Measurements from ENCODE around the gene ABCB6. TPM values are rescaled to one million over a fixed set of nuclear protein-coding genes. Genes with fewer than 3 reads are reported as not detected.
"Not testable (repeated sequence)": the region's sequence is repeated elsewhere in the genome, so short reads cannot be mapped to it uniquely, and the experiment has no call there.

ABCB6 gene
- total RNA-seq, 1 donor from 2014 or later = 12.5 TPM

DNA sequence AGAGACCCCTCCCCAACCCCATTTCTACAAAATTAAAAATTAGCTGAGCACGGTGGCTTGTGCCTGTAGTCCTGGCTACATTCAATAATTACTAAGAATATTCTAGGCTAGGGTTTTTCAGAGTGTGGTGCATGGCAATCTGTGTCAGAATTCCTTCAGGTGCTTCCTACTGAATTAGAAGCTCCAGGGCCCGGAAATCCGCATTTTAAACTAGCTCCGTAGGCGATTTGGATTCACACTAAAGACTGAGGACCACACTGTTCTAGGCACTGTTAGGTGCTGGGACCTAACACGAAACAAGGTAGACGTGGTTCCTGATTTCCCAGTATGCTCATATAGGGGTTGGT, 12.8 kb downstream of the ABCB6 start:
- Histone ChIP-seq H3K4me1 (ENCODE audit: insufficient read depth, low read length) (peaks cover 16% of the 10 kb centered on the region), H3K9me3 (ENCODE audit: insufficient read depth, low read depth, low read length) (no peaks in the 10 kb centered on the region), H4K20me1 (ENCODE audit: insufficient read depth, low read length) (peaks cover 15% of the 10 kb centered on the region), H3K79me2 (ENCODE audit: insufficient read depth, low read length) (peaks cover 6% of the 10 kb centered on the region), H2AFZ (ENCODE audit: low read depth, low read length) (peak overlapping the region; percentile 73), H3K4me2 (ENCODE audit: low read length) (peak overlapping the region; percentile 83), H3K27me3 (ENCODE audit: insufficient read depth, low read length) (no peaks in the 10 kb centered on the region), H3K4me3 (ENCODE audit: insufficient read depth, low read depth, low read length) (peak overlapping the region; percentile 64), H3K27ac (ENCODE audit: low read depth, low read length) (peak overlapping the region; percentile 35), H3K36me3 (ENCODE audit: insufficient read depth, low read length) (no peaks in the 10 kb centered on the region), H3K9ac (ENCODE audit: low read length) (peak overlapping the region; percentile 77)
- Mint-ChIP-seq H3K36me3 (ENCODE audit: low read depth, unreplicated experiment) (peaks cover 3% of the 10 kb centered on the region), H3K4me3 (ENCODE audit: unreplicated experiment) (peak overlapping the region; percentile 88), H3K4me1 (ENCODE audit: low read depth, unreplicated experiment) (peaks cover 11% of the 10 kb centered on the region), H3K27me3 (ENCODE audit: low read depth, unreplicated experiment) (peaks cover 4% of the 10 kb centered on the region), H3K27ac (ENCODE audit: unreplicated experiment) (no peak overlapping the region), H3K9me3 (ENCODE audit: unreplicated experiment) (no peaks in the 10 kb centered on the region)
- DNase-seq (ENCODE audit: low read depth) = no peak
- FAIRE-seq = no peak
- TF ChIP-seq, protein P1, sequence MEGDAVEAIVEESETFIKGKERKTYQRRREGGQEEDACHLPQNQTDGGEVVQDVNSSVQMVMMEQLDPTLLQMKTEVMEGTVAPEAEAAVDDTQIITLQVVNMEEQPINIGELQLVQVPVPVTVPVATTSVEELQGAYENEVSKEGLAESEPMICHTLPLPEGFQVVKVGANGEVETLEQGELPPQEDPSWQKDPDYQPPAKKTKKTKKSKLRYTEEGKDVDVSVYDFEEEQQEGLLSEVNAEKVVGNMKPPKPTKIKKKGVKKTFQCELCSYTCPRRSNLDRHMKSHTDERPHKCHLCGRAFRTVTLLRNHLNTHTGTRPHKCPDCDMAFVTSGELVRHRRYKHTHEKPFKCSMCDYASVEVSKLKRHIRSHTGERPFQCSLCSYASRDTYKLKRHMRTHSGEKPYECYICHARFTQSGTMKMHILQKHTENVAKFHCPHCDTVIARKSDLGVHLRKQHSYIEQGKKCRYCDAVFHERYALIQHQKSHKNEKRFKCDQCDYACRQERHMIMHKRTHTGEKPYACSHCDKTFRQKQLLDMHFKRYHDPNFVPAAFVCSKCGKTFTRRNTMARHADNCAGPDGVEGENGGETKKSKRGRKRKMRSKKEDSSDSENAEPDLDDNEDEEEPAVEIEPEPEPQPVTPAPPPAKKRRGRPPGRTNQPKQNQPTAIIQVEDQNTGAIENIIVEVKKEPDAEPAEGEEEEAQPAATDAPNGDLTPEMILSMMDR (IDR thresholded peaks at IDR 0.05; ENCODE audit: insufficient read depth, low read depth, low read length) = no peak
- TF ChIP-seq EZH2 (IDR thresholded peaks at IDR 0.05; ENCODE audit: insufficient read depth, low read length) = no peak

DNA sequence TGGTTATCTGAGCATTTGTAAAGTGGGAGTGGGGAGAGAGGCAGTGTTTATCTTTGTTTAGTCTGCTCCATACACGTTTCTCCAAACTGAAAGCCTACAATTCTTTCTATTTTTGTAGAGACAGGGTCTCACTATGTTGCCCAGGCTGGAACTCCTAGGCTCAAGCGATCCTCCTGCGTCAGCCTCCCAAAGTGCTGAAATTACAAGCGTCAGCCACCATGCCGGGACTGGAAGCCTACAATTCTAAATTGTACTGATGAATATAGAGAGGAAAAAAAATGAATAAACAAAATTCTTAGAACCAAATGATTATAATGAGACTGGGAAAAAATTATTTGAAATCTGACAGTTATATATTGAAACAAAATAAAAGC, 13.6 kb downstream of the ABCB6 start:
- Histone ChIP-seq H3K4me3 (ENCODE audit: insufficient read depth, low read depth, low read length) (no peak overlapping the region), H3K36me3 (ENCODE audit: insufficient read depth, low read length) (no peaks in the 10 kb centered on the region), H2AFZ (ENCODE audit: low read depth, low read length) (no peak overlapping the region), H4K20me1 (ENCODE audit: insufficient read depth, low read length) (peaks cover 15% of the 10 kb centered on the region), H3K4me1 (ENCODE audit: insufficient read depth, low read length) (peaks cover 16% of the 10 kb centered on the region), H3K9ac (ENCODE audit: low read length) (no peak overlapping the region), H3K4me2 (ENCODE audit: low read length) (no peak overlapping the region), H3K27me3 (ENCODE audit: insufficient read depth, low read length) (no peaks in the 10 kb centered on the region), H3K9me3 (ENCODE audit: insufficient read depth, low read depth, low read length) (no peaks in the 10 kb centered on the region), H3K27ac (ENCODE audit: low read depth, low read length) (no peak overlapping the region), H3K79me2 (ENCODE audit: insufficient read depth, low read length) (peaks cover 6% of the 10 kb centered on the region)
- FAIRE-seq = no peak
- H3K27me3 Mint-ChIP-seq (ENCODE audit: low read depth, unreplicated experiment) = peaks cover 10% of the 10 kb centered on the region
- DNase-seq (ENCODE audit: low read depth) = no peak
- no peak for TF ChIP-seq EZH2 (IDR thresholded peaks at IDR 0.05; ENCODE audit: insufficient read depth, low read length)
- TF ChIP-seq, protein P1 (IDR thresholded peaks at IDR 0.05; ENCODE audit: insufficient read depth, low read depth, low read length) = no peak
- peaks cover 3% of the 10 kb centered on the region for H3K36me3 Mint-ChIP-seq (ENCODE audit: low read depth, unreplicated experiment)
- peak overlapping the region; percentile 69 for H3K4me3 Mint-ChIP-seq (ENCODE audit: unreplicated experiment)
- H3K27ac Mint-ChIP-seq (ENCODE audit: unreplicated experiment) = no peak overlapping the region
- no peaks in the 10 kb centered on the region for H3K9me3 Mint-ChIP-seq (ENCODE audit: unreplicated experiment)
- H3K4me1 Mint-ChIP-seq (ENCODE audit: low read depth, unreplicated experiment) = peaks cover 11% of the 10 kb centered on the region

DNA sequence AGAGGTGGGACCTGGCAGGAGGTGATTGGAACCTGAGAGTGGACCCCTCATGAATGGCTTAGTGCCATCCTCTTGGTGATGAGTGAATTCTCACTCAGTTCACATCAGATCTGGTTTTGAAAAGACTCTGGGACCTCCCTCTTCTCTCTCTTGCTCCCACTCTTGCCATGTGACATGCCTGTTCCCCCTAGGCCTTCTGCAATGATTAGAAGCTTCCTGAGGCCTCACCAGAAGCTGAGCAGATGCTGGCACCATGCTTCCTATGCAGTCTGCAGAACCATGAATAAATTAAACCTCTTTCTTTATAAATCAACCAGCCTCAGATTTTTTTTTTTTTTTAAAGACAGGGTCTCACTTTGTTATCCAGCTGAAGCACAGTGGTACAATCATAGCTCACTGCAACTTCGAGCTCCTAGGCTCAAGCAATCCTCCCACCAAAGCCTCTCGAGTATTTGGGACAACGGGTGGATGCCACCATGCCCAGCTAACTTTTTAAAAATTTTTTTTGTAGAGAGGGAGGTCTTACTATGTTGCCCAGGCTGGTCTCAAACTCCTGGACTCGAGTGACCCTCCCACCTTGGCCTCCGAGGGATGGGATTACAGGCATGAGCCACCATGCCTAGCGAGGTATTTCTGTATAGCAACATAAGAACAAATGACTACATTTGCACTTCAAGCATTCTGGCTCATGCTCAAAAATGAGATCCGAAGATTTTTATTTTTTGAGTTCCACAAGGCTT, 14.2 kb downstream of the ABCB6 start:
- Histone ChIP-seq H3K27ac (ENCODE audit: low read depth, low read length) (no peak overlapping the region), H3K4me2 (ENCODE audit: low read length) (no peak overlapping the region), H3K27me3 (ENCODE audit: insufficient read depth, low read length) (no peaks in the 10 kb centered on the region), H3K4me3 (ENCODE audit: insufficient read depth, low read depth, low read length) (no peak overlapping the region), H3K4me1 (ENCODE audit: insufficient read depth, low read length) (peaks cover 16% of the 10 kb centered on the region), H3K79me2 (ENCODE audit: insufficient read depth, low read length) (peaks cover 6% of the 10 kb centered on the region), H3K9me3 (ENCODE audit: insufficient read depth, low read depth, low read length) (no peaks in the 10 kb centered on the region), H2AFZ (ENCODE audit: low read depth, low read length) (no peak overlapping the region), H3K36me3 (ENCODE audit: insufficient read depth, low read length) (no peaks in the 10 kb centered on the region), H4K20me1 (ENCODE audit: insufficient read depth, low read length) (peaks cover 15% of the 10 kb centered on the region), H3K9ac (ENCODE audit: low read length) (no peak overlapping the region)
- H3K4me3 Mint-ChIP-seq (ENCODE audit: unreplicated experiment) = no peak overlapping the region
- H3K27ac Mint-ChIP-seq (ENCODE audit: unreplicated experiment) = no peak overlapping the region
- peaks cover 11% of the 10 kb centered on the region for H3K4me1 Mint-ChIP-seq (ENCODE audit: low read depth, unreplicated experiment)
- DNase-seq (ENCODE audit: low read depth) = no peak
- peaks cover 3% of the 10 kb centered on the region for H3K36me3 Mint-ChIP-seq (ENCODE audit: low read depth, unreplicated experiment)
- peaks cover 11% of the 10 kb centered on the region for H3K27me3 Mint-ChIP-seq (ENCODE audit: low read depth, unreplicated experiment)
- no peak for FAIRE-seq
- no peaks in the 10 kb centered on the region for H3K9me3 Mint-ChIP-seq (ENCODE audit: unreplicated experiment)
- TF ChIP-seq, protein P1 (IDR thresholded peaks at IDR 0.05; ENCODE audit: insufficient read depth, low read depth, low read length) = no peak
- no peak for TF ChIP-seq EZH2 (IDR thresholded peaks at IDR 0.05; ENCODE audit: insufficient read depth, low read length)

DNA sequence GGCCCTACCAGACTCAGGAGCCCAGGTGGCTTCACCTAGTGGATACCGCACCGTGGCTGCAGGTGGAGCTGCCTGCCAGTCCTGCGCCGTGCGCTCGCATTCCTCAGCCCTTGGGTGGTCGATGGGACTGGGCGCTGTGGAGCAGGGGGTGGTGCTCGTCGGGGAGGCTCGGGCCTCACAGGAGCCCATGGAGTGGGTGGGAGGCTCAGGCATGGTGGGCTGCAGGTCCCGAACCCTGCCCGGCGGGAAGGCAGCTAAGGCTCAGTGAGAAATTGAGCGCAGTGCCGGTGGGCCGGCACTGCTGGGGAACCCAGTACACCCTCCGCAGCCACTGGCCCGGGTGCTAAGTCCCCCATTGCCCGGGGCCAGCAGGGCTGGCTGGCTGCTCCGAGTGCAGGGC, 17.4 kb downstream of the ABCB6 start:
- H3K4me3 Mint-ChIP-seq (ENCODE audit: unreplicated experiment); H3K36me3 ChIP-seq (ENCODE audit: insufficient read depth, low read length); H3K27me3 ChIP-seq (ENCODE audit: insufficient read depth, low read length); FAIRE-seq; H3K9me3 Mint-ChIP-seq (ENCODE audit: unreplicated experiment); H2AFZ ChIP-seq (ENCODE audit: low read depth, low read length); H3K9me3 ChIP-seq (ENCODE audit: insufficient read depth, low read depth, low read length); H3K4me2 ChIP-seq (ENCODE audit: low read length); H3K79me2 ChIP-seq (ENCODE audit: insufficient read depth, low read length); H3K27ac ChIP-seq (ENCODE audit: low read depth, low read length); H3K36me3 Mint-ChIP-seq (ENCODE audit: low read depth, unreplicated experiment); H3K27ac Mint-ChIP-seq (ENCODE audit: unreplicated experiment); H4K20me1 ChIP-seq (ENCODE audit: insufficient read depth, low read length); H3K4me1 ChIP-seq (ENCODE audit: insufficient read depth, low read length); H3K4me3 ChIP-seq (ENCODE audit: insufficient read depth, low read depth, low read length); H3K4me1 Mint-ChIP-seq (ENCODE audit: low read depth, unreplicated experiment); DNase-seq (ENCODE audit: low read depth); H3K9ac ChIP-seq (ENCODE audit: low read length): not testable (repeated sequence)
- H3K27me3 Mint-ChIP-seq (ENCODE audit: low read depth, unreplicated experiment) = peaks cover 16% of the 10 kb centered on the region
